ENCODE measurements around the gene CDC42BPB.

The CDC42BPB gene, protein sequence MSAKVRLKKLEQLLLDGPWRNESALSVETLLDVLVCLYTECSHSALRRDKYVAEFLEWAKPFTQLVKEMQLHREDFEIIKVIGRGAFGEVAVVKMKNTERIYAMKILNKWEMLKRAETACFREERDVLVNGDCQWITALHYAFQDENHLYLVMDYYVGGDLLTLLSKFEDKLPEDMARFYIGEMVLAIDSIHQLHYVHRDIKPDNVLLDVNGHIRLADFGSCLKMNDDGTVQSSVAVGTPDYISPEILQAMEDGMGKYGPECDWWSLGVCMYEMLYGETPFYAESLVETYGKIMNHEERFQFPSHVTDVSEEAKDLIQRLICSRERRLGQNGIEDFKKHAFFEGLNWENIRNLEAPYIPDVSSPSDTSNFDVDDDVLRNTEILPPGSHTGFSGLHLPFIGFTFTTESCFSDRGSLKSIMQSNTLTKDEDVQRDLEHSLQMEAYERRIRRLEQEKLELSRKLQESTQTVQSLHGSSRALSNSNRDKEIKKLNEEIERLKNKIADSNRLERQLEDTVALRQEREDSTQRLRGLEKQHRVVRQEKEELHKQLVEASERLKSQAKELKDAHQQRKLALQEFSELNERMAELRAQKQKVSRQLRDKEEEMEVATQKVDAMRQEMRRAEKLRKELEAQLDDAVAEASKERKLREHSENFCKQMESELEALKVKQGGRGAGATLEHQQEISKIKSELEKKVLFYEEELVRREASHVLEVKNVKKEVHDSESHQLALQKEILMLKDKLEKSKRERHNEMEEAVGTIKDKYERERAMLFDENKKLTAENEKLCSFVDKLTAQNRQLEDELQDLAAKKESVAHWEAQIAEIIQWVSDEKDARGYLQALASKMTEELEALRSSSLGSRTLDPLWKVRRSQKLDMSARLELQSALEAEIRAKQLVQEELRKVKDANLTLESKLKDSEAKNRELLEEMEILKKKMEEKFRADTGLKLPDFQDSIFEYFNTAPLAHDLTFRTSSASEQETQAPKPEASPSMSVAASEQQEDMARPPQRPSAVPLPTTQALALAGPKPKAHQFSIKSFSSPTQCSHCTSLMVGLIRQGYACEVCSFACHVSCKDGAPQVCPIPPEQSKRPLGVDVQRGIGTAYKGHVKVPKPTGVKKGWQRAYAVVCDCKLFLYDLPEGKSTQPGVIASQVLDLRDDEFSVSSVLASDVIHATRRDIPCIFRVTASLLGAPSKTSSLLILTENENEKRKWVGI (N-terminal part only)

DNA sequence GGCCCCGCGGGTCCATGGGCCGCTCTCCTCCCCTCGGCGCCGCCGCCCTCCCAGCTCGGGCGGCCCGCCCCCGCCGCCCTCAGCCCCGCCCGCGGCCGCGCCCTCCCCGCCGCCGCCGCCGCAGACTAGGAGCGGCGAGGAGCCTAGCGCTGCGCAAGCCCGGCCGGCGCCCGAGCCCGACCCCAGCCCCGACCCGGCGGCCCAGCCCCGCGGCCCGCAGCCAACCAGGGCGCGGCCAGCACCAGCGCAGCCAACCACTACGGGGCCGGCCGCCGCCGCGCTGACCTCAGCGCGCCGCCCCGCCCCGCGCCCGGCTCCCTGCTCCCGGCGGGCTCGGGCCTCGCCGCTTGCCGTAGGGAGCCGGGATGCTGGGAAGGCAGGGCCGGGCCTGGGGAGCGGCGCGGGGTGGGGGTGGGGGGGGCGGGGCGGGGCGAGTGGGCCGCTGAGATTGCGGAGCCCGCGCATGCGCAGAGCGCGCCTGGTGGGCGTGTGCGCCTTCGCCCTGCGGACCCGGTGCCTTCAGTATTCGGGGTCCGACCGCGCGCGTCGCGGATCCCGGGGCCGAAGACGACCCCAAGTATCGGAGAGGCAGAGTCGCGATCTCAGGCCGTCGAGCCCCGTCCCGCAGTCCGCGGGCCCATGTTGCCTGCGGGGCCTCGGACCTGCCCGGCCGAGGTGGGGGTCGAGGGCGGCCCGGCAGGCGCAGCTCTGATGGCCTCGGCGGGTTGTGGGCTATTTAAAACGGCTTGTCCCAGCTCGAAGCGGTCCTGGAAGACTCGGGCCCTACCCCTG, at the start of gene CDC42BPB:
Gene CDC42BPB (minus strand): TSS at position 178 of the 792 bp plus-strand sequence. CDS start 376 bp downstream, outside the sequence.
- Histone ChIP-seq H3K4me3 (ENCODE audit: low read length) (peak within 1 kb of the TSS; percentile 100), H3K27ac (ENCODE audit: low read length) (no peak within 1 kb of the TSS), H3K4me1 (ENCODE audit: control insufficient read depth, insufficient read depth, low read length) (no peaks in the 10 kb centered on the region; the same call in 1 of the 2 replicates), H3K9me3 (ENCODE audit: control insufficient read depth, insufficient read depth, low read length) (no peaks in the 10 kb centered on the region), H3K36me3 (ENCODE audit: control insufficient read depth, insufficient read depth, low read length) (no peaks in the 10 kb centered on the region), H3K27me3 (ENCODE audit: control insufficient read depth, insufficient read depth, low read length) (no peaks in the 10 kb centered on the region)
- no CpG with 5 or more reads among the region's 113 CpGs for WGBS (ENCODE audit: insufficient coverage, insufficient read length)
- DNase-seq (ENCODE audit: low read depth, low spot score), result peak; percentile 52

DNA sequence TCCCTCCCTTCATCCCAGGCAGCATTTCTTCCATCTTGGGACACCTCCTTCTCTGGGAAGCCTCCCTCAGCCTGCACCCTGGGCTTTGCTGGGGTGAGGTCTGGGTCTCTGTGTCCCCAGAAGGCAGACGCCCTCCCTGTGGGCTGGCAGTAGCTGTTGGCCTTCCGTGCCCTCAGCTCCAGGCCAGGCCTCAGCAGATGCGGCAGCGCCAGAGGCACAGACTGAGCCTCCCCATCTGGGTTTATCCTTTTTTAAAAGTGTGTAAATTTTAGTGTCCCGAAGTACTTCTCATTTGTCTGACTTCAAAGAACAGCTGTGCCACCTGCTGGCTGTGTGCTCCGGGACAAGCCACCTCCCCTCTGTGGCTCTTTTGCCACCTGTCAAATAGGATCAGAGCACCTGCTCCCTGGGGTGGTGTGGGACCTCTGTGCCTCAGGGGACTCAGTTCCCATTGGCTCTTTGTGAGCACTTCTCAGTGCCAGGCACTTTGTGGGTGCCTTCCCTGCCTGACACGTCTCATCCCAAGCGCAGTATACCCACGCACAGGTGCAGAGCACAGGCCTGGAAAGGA, 48.3 kb upstream of the CDC42BPB start:
- Histone ChIP-seq H3K9me3 (ENCODE audit: control insufficient read depth, insufficient read depth, low read length) (no peaks in the 10 kb centered on the region), H3K4me3 (ENCODE audit: low read length) (no peak overlapping the region), H3K27ac (ENCODE audit: low read length) (no peak overlapping the region), H3K4me1 (ENCODE audit: control insufficient read depth, insufficient read depth, low read length) (peaks cover 17% of the 10 kb centered on the region), H3K27me3 (ENCODE audit: control insufficient read depth, insufficient read depth, low read length) (peaks cover 23% of the 10 kb centered on the region; the same call in 1 of the 2 replicates), H3K36me3 (ENCODE audit: control insufficient read depth, insufficient read depth, low read length) (no peaks in the 10 kb centered on the region)
- no CpG with 5 or more reads among the region's 9 CpGs for WGBS (ENCODE audit: insufficient coverage, insufficient read length)
- no peak for DNase-seq (ENCODE audit: low read depth, low spot score)

DNA sequence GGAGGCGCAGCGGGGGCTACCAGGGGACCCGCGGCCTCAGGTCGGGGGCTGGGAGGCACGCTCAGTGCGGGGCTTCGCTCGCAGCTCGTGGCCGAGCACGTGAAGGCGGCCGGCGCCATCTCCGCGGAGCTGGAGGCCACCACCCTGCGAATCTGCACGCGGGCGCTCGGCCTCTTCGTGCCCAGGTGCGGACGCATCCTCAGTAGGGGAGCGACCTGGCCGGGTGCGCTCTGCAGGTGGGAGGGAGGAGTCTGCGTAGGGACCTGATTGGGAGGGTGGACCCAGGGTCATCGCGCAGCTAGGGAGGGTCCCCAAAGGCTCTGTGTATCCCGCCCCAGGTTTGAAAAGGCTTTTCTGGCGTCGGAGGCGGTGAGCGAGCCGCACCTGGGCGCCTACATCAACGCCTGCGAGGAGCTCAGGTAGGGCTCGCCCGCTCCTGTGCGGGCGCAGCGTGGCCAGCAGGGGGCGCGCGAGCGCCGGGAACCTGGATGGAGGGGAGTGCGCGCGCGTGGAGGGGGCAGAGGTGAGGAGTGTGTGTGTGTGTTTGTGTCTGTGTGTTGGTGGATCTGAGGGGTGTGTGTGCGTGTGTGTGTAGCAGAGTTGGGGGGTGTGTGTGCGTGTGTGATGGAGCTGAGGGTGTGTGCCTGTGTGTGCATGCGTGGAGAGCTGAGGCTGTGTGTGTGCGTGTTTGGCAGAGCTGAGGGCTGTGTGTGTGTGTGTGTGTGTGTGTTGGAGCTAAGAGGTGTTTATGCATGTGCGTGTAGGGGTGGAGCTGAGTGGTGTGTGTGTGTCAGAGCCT, 47.5 kb upstream of the CDC42BPB start:
- no CpG with 5 or more reads among the region's 59 CpGs for WGBS (ENCODE audit: insufficient coverage, insufficient read length)
- no peak for DNase-seq (ENCODE audit: low read depth, low spot score)
- Histone ChIP-seq H3K36me3 (ENCODE audit: control insufficient read depth, insufficient read depth, low read length) (no peaks in the 10 kb centered on the region), H3K27ac (ENCODE audit: low read length) (no peak overlapping the region), H3K4me1 (ENCODE audit: control insufficient read depth, insufficient read depth, low read length) (peaks cover 15% of the 10 kb centered on the region), H3K27me3 (ENCODE audit: control insufficient read depth, insufficient read depth, low read length) (peaks cover 23% of the 10 kb centered on the region; the same call in 1 of the 2 replicates), H3K9me3 (ENCODE audit: control insufficient read depth, insufficient read depth, low read length) (no peaks in the 10 kb centered on the region), H3K4me3 (ENCODE audit: low read length) (no peak overlapping the region; the same call in 1 of the 2 replicates)

DNA sequence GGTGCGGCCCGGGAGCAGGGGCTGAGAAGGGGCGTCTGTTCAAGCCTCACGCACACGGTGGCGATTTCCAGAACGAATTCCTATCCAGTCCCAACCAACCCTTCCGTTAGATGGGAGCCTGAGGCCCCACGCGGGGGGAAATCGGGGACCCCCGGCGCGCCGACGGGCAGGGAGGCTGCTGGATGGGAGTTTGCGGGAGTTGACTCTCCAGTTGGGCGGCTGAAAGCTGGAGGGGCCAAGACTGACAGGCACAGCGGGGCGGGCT, 47.0 kb upstream of the CDC42BPB start:
- Histone ChIP-seq H3K4me3 (ENCODE audit: low read length) (peak overlapping the region; percentile 1; the same call in 1 of the 2 replicates), H3K4me1 (ENCODE audit: control insufficient read depth, insufficient read depth, low read length) (peaks cover 17% of the 10 kb centered on the region), H3K27me3 (ENCODE audit: control insufficient read depth, insufficient read depth, low read length) (peaks cover 23% of the 10 kb centered on the region; the same call in 1 of the 2 replicates), H3K9me3 (ENCODE audit: control insufficient read depth, insufficient read depth, low read length) (no peaks in the 10 kb centered on the region), H3K36me3 (ENCODE audit: control insufficient read depth, insufficient read depth, low read length) (no peaks in the 10 kb centered on the region), H3K27ac (ENCODE audit: low read length) (no peak overlapping the region)
- no peak for DNase-seq (ENCODE audit: low read depth, low spot score)
- WGBS (ENCODE audit: insufficient coverage, insufficient read length), result no CpG with 5 or more reads among the region's 20 CpGs

DNA sequence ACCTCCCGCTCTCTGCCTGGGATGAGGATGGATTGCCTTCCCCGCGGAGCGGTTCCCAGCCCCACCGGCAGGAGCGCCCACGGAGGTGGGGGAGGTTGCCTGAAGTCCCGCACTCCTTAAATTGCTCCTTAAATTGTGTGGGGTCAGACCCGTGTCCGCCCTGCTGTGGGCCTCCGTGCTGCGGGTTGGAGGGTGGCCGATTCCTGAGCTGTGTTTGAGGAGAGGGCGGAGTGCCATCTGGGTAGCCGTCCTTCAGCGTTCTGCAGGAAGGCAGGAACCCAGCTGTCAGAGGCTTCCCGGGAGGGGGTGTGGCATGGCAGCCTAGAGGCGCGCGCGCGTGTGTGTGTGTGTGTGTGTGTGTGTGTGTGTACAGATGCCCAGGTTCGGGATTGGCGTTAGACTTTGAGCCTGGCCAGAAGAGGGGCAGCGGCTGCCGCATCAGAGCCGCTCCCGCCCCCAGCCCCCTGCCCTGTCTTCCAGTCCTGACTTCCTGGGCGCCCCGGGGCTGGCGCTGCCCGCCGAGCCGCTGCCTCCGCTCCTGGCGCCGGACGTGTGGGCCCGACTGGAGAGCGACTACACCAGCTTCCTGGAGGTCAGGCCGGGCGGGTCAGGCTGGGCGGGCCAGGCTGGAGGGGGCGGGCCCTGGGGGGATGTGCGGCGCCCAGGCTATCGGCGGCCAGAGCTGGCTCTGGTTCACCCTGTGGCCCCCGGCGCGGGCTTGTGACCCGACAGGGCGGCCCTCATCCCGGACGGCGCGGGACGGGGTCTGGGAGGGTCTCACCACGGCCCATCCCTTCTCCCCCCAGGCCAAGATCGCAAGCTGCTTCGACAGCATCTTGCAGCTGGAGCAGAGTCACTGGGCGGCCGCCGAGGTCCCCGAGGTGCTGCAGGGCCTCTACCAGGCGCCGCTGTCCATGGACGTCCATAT, 46.4 kb upstream of the CDC42BPB start:
- H3K27ac ChIP-seq (ENCODE audit: low read length), result no peak overlapping the region
- H3K4me1 ChIP-seq (ENCODE audit: control insufficient read depth, insufficient read depth, low read length), result peaks cover 20% of the 10 kb centered on the region
- no peak for DNase-seq (ENCODE audit: low read depth, low spot score)
- peaks cover 23% of the 10 kb centered on the region; the same call in 1 of the 2 replicates for H3K27me3 ChIP-seq (ENCODE audit: control insufficient read depth, insufficient read depth, low read length)
- H3K36me3 ChIP-seq (ENCODE audit: control insufficient read depth, insufficient read depth, low read length), result no peaks in the 10 kb centered on the region
- no peaks in the 10 kb centered on the region for H3K9me3 ChIP-seq (ENCODE audit: control insufficient read depth, insufficient read depth, low read length)
- peak overlapping the region; percentile 1; the same call in 1 of the 2 replicates for H3K4me3 ChIP-seq (ENCODE audit: low read length)
- WGBS (ENCODE audit: insufficient coverage, insufficient read length), result no CpG with 5 or more reads among the region's 68 CpGs

DNA sequence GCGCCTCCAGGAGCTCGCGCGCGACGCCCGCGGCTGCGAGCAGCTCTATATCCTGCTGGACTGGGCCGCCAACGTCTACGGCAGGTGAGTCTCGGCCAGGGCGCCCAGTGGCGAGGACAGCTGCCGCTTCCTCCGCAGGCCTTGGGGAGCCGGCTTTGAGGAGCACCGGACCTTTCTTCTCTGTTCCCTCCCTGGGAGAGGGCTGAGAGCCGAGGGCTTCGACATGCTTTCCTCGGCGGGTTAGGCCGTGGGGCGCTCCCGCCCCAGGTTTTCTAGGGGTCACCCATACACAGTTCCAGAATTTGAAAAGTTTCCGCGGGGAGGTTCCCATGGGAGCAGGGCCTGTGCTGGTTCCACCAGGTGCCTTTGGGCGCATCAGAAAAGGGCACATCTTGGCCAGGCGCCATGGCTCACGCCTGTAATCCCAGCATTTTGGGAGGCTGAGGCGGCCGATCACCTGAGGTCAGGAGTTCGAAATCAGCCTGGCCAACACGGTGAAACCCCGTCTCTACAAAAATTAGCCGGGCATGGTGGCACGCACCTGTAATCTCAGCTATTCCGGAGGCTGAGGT, 45.4 kb upstream of the CDC42BPB start:
- H3K4me1 ChIP-seq (ENCODE audit: control insufficient read depth, insufficient read depth, low read length), result peaks cover 15% of the 10 kb centered on the region
- no CpG with 5 or more reads among the region's 39 CpGs for WGBS (ENCODE audit: insufficient coverage, insufficient read length)
- peaks cover 23% of the 10 kb centered on the region; the same call in 1 of the 2 replicates for H3K27me3 ChIP-seq (ENCODE audit: control insufficient read depth, insufficient read depth, low read length)
- H3K27ac ChIP-seq (ENCODE audit: low read length), result no peak overlapping the region
- DNase-seq (ENCODE audit: low read depth, low spot score), result no peak
- no peaks in the 10 kb centered on the region for H3K9me3 ChIP-seq (ENCODE audit: control insufficient read depth, insufficient read depth, low read length)
- H3K36me3 ChIP-seq (ENCODE audit: control insufficient read depth, insufficient read depth, low read length), result no peaks in the 10 kb centered on the region
- H3K4me3 ChIP-seq (ENCODE audit: low read length), result no peak overlapping the region

DNA sequence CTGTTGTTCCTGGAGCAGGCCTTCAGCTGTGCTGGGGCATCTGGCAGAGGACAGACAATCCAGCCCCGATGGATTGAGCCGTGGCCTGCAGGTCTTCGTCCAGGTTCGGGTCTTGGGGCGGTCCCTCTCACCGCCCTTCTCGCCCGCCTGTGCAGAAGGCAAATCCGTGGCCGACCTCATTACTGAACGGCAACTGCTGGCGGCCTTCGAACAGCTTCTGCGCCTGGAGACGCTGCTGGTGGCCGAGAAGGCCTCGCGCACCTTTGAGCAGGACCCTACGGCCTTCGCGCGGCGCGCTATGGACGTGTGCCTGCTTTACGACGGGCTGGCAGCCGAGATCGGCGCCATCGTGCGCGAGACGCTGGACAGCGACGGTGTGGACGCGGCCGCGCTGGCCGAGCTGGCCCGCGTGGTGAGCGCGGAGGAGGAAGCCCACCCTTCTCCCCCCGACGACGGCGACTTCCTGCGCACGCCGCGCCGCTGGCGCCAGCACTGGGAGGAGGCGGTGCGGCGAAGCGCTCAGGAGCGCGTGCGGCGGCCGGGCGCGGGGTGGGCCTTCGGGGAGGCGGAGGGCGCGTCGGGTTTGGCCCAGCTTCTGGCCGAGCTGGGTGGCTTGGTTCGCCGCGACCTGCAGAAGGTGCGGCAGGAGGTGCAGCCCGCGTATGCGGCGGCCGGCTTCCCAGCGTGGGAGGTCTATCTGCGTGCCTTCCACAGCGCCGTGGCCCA, 44.8 kb upstream of the CDC42BPB start:
- Histone ChIP-seq H3K4me1 (ENCODE audit: control insufficient read depth, insufficient read depth, low read length) (peaks cover 17% of the 10 kb centered on the region), H3K9me3 (ENCODE audit: control insufficient read depth, insufficient read depth, low read length) (no peaks in the 10 kb centered on the region), H3K27ac (ENCODE audit: low read length) (no peak overlapping the region), H3K4me3 (ENCODE audit: low read length) (no peak overlapping the region), H3K27me3 (ENCODE audit: control insufficient read depth, insufficient read depth, low read length) (peaks cover 23% of the 10 kb centered on the region; the same call in 1 of the 2 replicates), H3K36me3 (ENCODE audit: control insufficient read depth, insufficient read depth, low read length) (no peaks in the 10 kb centered on the region)
- WGBS (ENCODE audit: insufficient coverage, insufficient read length), result no CpG with 5 or more reads among the region's 85 CpGs
- DNase-seq (ENCODE audit: low read depth, low spot score), result no peak
